A549 (cell line): ENCODE data around the gene RBM25. TPM values are rescaled to one million over a fixed set of nuclear protein-coding genes. Genes with fewer than 3 reads are reported as not detected.
"Not testable (repeated sequence)": the region's sequence is repeated elsewhere in the genome, so short reads cannot be mapped to it uniquely, and the experiment has no call there.

ENCODE experiments used
- ATAC-seq, 2 experiments: fragments of 200-7000 bp in 1 of 2; fragments of >200 bp in 1 of 2; cut with Nextera tagmentation in 1 of 2; cut with Tn5 transposase in 1 of 2; 3 replicates each; pipeline versions ENCODE4 v1.8.0 to v1.9.1; 2018 to 2020; ENCODE audit warnings: mild to moderate bottlenecking in 1 of 2, moderate library complexity in 1 of 2
- CTCF ChIA-PET: fragments of 300-600 bp; sonication (Branson Sonifier 250); formaldehyde crosslinking; extraction: SDS; loops from one replicate; lab custom pipeline; 2021; ENCODE audit warnings: antibody characterized with exemption, inconsistent platforms; lab: Yijun Ruan, JAX
- POLR2A ChIA-PET: fragments of 350-600 bp; formaldehyde crosslinking; extraction: SDS; loops from one replicate; lab custom pipeline; 2021; ENCODE audit warnings: antibody characterized with exemption, inconsistent platforms; lab: Yijun Ruan, JAX
- DNase-seq, 2 experiments: peaks; one replicate each; pipeline versions ENCODE4 v3.0.0 to v3.0.0-alpha.2; 2011 to 2016; ENCODE audit warnings: low read depth in 1 of 2, low spot score in 1 of 2
- FAIRE-seq: peaks from 2 replicates; lab custom pipeline; 2011; peaks lifted over from hg19 to GRCh38; lab: Jason Lieb, UNC
- H3K27ac ChIP-seq, 2 experiments: fragments of >200 bp; sonication (Bioruptor Twin); formaldehyde crosslinking; 3 replicates each; pipeline ENCODE4 v1.5.1; 2016 to 2017
- H3K4me1 ChIP-seq: fragments of >200 bp; sonication (Bioruptor Twin); formaldehyde crosslinking; 3 replicates; pipeline ENCODE4 v1.6.1; 2016
- H3K4me2 ChIP-seq: fragments of >200 bp; sonication (Bioruptor Twin); formaldehyde crosslinking; 3 replicates; pipeline ENCODE4 v1.6.1; 2016
- H3K4me3 ChIP-seq: fragments of >200 bp; sonication (Bioruptor Twin); formaldehyde crosslinking; 3 replicates; pipeline ENCODE4 v1.5.1; 2016
- H3K9me3 ChIP-seq: fragments of >200 bp; sonication (Bioruptor Twin); formaldehyde crosslinking; 3 replicates; pipeline ENCODE4 v1.6.1; 2016
- ATOH8 ChIP-seq: fragments of 250-450 bp; sonication (Bioruptor Pico); IDR thresholded peaks from 2 replicates; pipeline ENCODE4 v1.5.0; 2020; ENCODE audit warnings: low read depth, mild to moderate bottlenecking, moderate library complexity
- BHLHE40 ChIP-seq: IDR thresholded peaks from 2 replicates; pipeline ENCODE4 v1.6.1; 2012; ENCODE audit warnings: low read depth, low read length, inconsistent platforms
- CBX2 ChIP-seq: fragments of 200-600 bp; sonication (generic); IDR thresholded peaks from 2 replicates; pipeline ENCODE4 v1.6.1; 2016; ENCODE audit warnings: low read depth, mild to moderate bottlenecking, borderline replicate concordance
- CHD4 ChIP-seq: fragments of 200-600 bp; sonication (generic); IDR thresholded peaks from 2 replicates; pipeline ENCODE4 v1.6.1; 2016; ENCODE audit warnings: antibody characterized with exemption, mild to moderate bottlenecking, borderline replicate concordance
- E2F6 ChIP-seq: IDR thresholded peaks from 2 replicates; pipeline ENCODE4 v1.6.1; 2012; ENCODE audit warnings: low read depth, borderline replicate concordance
- ELK1 ChIP-seq: fragments of 150-350 bp; IDR thresholded peaks from 2 replicates; pipeline ENCODE4 v1.6.1; 2014; ENCODE audit warnings: low read depth, mild to moderate bottlenecking, low read length
- FOXS1 ChIP-seq: fragments of 250-450 bp; sonication (Bioruptor Pico); IDR thresholded peaks from 2 replicates; pipeline ENCODE4 v1.5.0; 2020; ENCODE audit warnings: mild to moderate bottlenecking, moderate library complexity
- GATA3 ChIP-seq: IDR thresholded peaks from 2 replicates; pipeline ENCODE4 v1.6.1; 2012; ENCODE audit warnings: borderline replicate concordance
- HES2 ChIP-seq: fragments of >200 bp; sonication (Bioruptor Twin); formaldehyde crosslinking; IDR thresholded peaks from 2 replicates; pipeline ENCODE4 v1.6.1; 2016
- HOXA7 ChIP-seq: fragments of 250-450 bp; sonication (Bioruptor Pico); IDR thresholded peaks from 2 replicates; pipeline ENCODE4 v1.5.0; 2020; ENCODE audit warnings: mild to moderate bottlenecking, moderate library complexity
- KDM1A ChIP-seq: fragments of 200-600 bp; sonication (generic); IDR thresholded peaks from 2 replicates; pipeline ENCODE4 v1.6.1; 2016; ENCODE audit warnings: low read depth, mild to moderate bottlenecking
- KDM5A ChIP-seq: fragments of 200-600 bp; sonication (generic); IDR thresholded peaks from 2 replicates; pipeline ENCODE4 v1.6.1; 2016; ENCODE audit warnings: antibody characterized with exemption, mild to moderate bottlenecking
- MYC ChIP-seq: IDR thresholded peaks from 2 replicates; pipeline ENCODE4 v1.6.1; 2012; ENCODE audit warnings: mild to moderate bottlenecking, inconsistent platforms, low read length, improper control_type of control experiment, borderline replicate concordance
- NFE2L2 ChIP-seq: fragments of 150-350 bp; conservative IDR thresholded peaks from 2 replicates; pipeline ENCODE4 v1.6.1; 2014; ENCODE audit warnings: low read length
- NPAS2 ChIP-seq: fragments of 250-450 bp; sonication (Bioruptor Pico); IDR thresholded peaks from 2 replicates; pipeline ENCODE4 v1.8.0; 2022; ENCODE audit warnings: mild to moderate bottlenecking, moderate library complexity, borderline replicate concordance
- NR3C1 ChIP-seq: fragments of >200 bp; sonication (Bioruptor Twin); formaldehyde crosslinking; IDR thresholded peaks from 3 replicates; pipeline ENCODE4 v1.6.1; 2017
- PBX3 ChIP-seq: IDR thresholded peaks from 2 replicates; pipeline ENCODE4 v1.6.1; 2012
- PHF8 ChIP-seq: fragments of 200-600 bp; sonication (generic); IDR thresholded peaks from 2 replicates; pipeline ENCODE4 v1.6.1; 2016; ENCODE audit warnings: low read depth, mild to moderate bottlenecking, antibody characterized with exemption, moderate library complexity, borderline replicate concordance
- POLR2A ChIP-seq: IDR thresholded peaks from 2 replicates; pipeline ENCODE4 v1.6.1; 2012; ENCODE audit warnings: mild to moderate bottlenecking, low read length
- RAD21 ChIP-seq, 2 experiments: fragments of >200 bp in 1 of 2; sonication (Bioruptor Twin) in 1 of 2; formaldehyde crosslinking in 1 of 2; IDR thresholded peaks in 1 of 2; conservative IDR thresholded peaks in 1 of 2; 2 replicates in 1 of 2; 3 replicates in 1 of 2; pipeline ENCODE4 v1.6.1; 2012 to 2018; ENCODE audit warnings: inconsistent platforms in 1 of 2
- RNF2 ChIP-seq: fragments of 200-600 bp; sonication (generic); IDR thresholded peaks from 2 replicates; pipeline ENCODE4 v1.6.1; 2016; ENCODE audit warnings: low read depth, mild to moderate bottlenecking, antibody characterized with exemption, moderate library complexity, borderline replicate concordance
- WGBS: methylation state at CpG from one replicate; pipeline ENCODE4 v1.1.6; 2017; ENCODE audit errors: missing lambda C conversion rate; 5-methylcytosine and 5-hydroxymethylcytosine counted together
- polyA plus RNA-seq, 4 experiments: library from polyadenylated mRNA; depleted of rRNA in 3 of 4; stranded (reverse); fragments of >200 nt; fragmentation: RNase III in 1 of 4; extraction: RNeasy Plus Mini Kit Qiagen cat#74134 plus additional on column Dnase treatment in 1 of 4; gene quantifications; 2 replicates in 3 of 4; 3 replicates in 1 of 4; pipeline ENCODE4 v1.2.3, GENCODE V29; 2011 to 2017

RBM25 gene
- polyA plus RNA-seq, 2 of the 4 experiments (the other 2 are of a cell fraction) = 65.1 to 87.0 TPM

- TF ChIP-seq PBX3 (peak; percentile 76), PHF8 (0 out of 2 replicates have a peak, but pooled peaks have one; percentile 10), NPAS2 (no peak), BHLHE40 (no peak), POLR2A (peak; percentile 61), KDM5A (no peak), CHD4 (no peak), NR3C1 (no peak), NFE2L2 (no peak), MYC (peak; percentile 48; the same call in 1 of the 2 replicates), CBX2 (no peak), E2F6 (no peak)
These were observed 31.3 kb upstream of the RBM25 start, which contains the start of gene ZFYVE1 (continued) for GRCh38 chr14:73026845-73027542.

- ChIA-PET CTCF (interaction anchor here (1.0 to 1.5 kb wide), 3 partner anchors 9 to 513 kb away, joined by 3 to 4 read pairs (median 3); no protein-coding TSS in a partner anchor), POLR2A (interaction anchor here (0.9 to 2.8 kb wide), 3 partner anchors 20 to 109 kb away, joined by 3 to 38 read pairs (median 4); partner anchors contain the start of genes PSEN1 and RBM25)
- no peak for FAIRE-seq
- WGBS = 25% methylated on average over 3 of the region's 3 CpGs
- Histone ChIP-seq H3K9me3 (no peaks in the 10 kb centered on the region), H3K4me1 (peaks cover 10% of the 10 kb centered on the region; the same call in 2 of the 3 replicates), H3K4me2 (peak overlapping the region; percentile 77), H3K4me3 (peak overlapping the region; percentile 65), H3K27ac (peak overlapping the region; percentile 54 to 64; a peak in 5 of 6 replicates)
- no peak for DNase-seq
- no peak for ATAC-seq
- TF ChIP-seq FOXS1 = no peak
These were observed 30.8 kb upstream of the RBM25 start for GRCh38 chr14:73027546-73027945.

- peaks cover 10% of the 10 kb centered on the region; the same call in 2 of the 3 replicates for H3K4me1 ChIP-seq
- no peaks in the 10 kb centered on the region for H3K9me3 ChIP-seq
- TF ChIP-seq HES2 (no peak), E2F6 (no peak), GATA3 (no peak), KDM1A (no peak), RAD21 (conservative IDR thresholded peaks at IDR 0.05 in 1 of 2, IDR thresholded peaks at IDR 0.05 in 1 of 2) (no peak), RNF2 (no peak), HOXA7 (CRISPR knock-in tag) (no peak), ELK1 (no peak), ATOH8 (no peak)
- TF ChIP-seq, all 56 proteins: peak for 0
- DNase-seq (no peak), FAIRE-seq (no peak), ATAC-seq (no peak)
- POLR2A ChIA-PET = interaction anchor here (1.4 to 2.8 kb wide), 2 partner anchors 31 to 108 kb away, joined by 4 to 38 read pairs; partner anchors contain the start of genes PSEN1 and RBM25
- H3K4me2 ChIP-seq = peak overlapping the region; percentile 77
- CTCF ChIA-PET = interaction anchor here (1.5 kb wide), 1 partner anchor 9 kb away, joined by 4 read pairs; no protein-coding TSS in a partner anchor
- H3K27ac ChIP-seq = no peak overlapping the region; a peak in 1 of 6 replicates
- no peak overlapping the region for H3K4me3 ChIP-seq
These were observed 30.4 kb upstream of the RBM25 start for GRCh38 chr14:73027984-73028383.

GRCh38 chr14:73036706-73037450, 21.5 kb upstream of the RBM25 start:
- H3K4me1 ChIP-seq, DNase-seq, H3K27ac ChIP-seq, CTCF ChIA-PET, H3K4me3 ChIP-seq, POLR2A ChIA-PET, FAIRE-seq, H3K9me3 ChIP-seq, H3K4me2 ChIP-seq: not testable (repeated sequence)
- 77% methylated on average over 9 of the region's 9 CpGs for WGBS
- peak in 1 of 2 experiments; percentile 65; a peak in 3 of 6 replicates for ATAC-seq
